GM18907 (cell line): ENCODE data around the gene CHAMP1.
"Not testable (repeated sequence)": the region's sequence is repeated elsewhere in the genome, so short reads cannot be mapped to it uniquely, and the experiment has no call there.

ENCODE experiments used
- ATAC-seq: cut with Tn5 transposase; IDR thresholded peaks from one replicate; pipeline ENCODE4 v1.9.1; 2021; ENCODE audit warnings: mild to moderate bottlenecking, moderate library complexity; ENCODE audit not compliant: unreplicated experiment

Gene CHAMP1

GRCh38 chr13:114333881-114334280 is 19.6 kb downstream of the CHAMP1 start:
- not testable (repeated sequence) for ATAC-seq

DNA sequence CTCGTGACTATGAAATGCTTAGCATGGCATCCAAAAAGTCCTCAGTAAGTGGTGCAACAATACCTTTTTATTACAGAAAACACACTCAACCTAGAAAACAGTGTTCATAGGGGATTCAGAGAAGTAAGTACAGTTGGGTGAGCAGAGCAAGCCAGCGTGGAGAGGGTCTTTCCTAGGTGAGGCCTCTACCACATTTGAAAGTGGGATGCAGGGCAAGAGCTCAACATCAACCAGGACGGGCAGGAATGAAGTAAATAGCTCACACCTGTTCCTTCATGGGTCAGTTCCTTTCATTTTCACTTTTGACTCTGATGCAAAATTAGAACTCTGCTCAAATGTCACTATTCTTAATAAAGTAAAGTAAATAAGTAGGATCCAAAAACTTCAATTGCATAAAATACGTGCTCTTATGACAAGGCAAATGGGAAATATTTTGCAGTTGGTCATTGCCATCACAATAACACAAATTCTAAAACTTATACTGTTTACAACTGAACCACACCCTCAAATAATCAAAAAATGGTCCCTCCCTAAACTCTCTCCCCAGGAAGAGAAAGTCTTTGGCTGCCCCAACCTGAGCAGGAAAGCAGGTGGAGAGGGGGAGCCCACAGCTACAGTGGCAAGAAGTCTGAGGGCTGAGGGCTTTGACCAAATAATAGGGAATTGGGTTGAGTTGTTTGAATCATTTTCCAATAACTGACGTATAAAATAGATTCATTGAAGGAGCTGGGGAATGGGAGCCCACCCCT is 20.2 kb downstream of the CHAMP1 start:
- ATAC-seq = no peak

- not testable (repeated sequence) for ATAC-seq
These were observed 22.2 kb downstream of the CHAMP1 start for GRCh38 chr13:114336457-114336856.

DNA sequence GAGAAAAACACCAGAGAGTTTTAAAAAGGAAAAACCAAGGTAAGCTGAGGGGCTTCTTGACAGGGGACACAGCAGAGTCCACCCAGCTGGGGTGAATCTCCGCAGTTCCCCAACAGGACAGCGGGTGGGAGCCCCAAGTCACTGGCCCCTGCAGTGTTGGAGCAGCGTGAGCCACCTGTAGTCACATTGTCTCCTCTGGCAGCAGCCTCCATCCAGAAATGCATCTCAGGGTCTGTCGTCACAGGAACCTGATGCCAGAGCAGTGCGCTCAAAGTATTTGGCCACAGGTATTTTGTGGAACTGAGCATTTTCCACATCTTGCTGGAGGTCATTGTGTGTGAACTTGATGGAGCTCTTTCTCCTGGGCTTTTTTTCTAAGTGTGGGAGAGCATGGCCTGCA is 24.7 kb downstream of the CHAMP1 start:
- no peak for ATAC-seq

DNA sequence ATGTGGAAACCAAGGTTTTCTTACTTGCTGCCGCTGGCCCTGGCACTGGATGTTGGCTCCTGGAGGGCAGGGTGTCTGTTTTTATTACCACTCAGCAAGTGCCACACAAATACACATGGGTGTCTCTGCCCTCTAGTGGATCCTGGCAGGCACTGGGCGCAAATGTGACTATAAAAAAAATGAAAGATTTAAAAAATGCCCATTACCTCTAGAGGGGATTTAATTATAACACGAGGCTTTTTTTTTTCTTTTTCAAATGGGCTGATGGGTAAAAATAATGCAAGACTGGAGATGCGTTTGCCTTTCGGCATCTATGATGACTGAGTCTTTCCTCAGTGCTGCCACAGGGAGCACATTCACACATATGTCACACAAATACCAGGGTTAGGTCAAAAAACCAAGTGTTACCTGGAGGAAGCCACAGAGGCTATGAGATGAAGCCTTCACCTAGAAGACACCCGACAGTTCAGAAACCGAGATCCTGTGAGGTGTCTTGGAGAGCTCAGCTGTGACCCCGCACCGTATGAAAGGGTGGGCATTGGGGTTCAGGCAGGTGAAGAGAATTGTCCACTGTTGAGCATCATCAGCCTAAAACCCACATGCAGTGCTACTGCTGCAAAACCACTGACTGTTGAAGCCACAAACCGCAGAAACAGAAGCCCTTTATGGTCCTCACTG is 25.7 kb downstream of the CHAMP1 start:
- no peak for ATAC-seq

DNA sequence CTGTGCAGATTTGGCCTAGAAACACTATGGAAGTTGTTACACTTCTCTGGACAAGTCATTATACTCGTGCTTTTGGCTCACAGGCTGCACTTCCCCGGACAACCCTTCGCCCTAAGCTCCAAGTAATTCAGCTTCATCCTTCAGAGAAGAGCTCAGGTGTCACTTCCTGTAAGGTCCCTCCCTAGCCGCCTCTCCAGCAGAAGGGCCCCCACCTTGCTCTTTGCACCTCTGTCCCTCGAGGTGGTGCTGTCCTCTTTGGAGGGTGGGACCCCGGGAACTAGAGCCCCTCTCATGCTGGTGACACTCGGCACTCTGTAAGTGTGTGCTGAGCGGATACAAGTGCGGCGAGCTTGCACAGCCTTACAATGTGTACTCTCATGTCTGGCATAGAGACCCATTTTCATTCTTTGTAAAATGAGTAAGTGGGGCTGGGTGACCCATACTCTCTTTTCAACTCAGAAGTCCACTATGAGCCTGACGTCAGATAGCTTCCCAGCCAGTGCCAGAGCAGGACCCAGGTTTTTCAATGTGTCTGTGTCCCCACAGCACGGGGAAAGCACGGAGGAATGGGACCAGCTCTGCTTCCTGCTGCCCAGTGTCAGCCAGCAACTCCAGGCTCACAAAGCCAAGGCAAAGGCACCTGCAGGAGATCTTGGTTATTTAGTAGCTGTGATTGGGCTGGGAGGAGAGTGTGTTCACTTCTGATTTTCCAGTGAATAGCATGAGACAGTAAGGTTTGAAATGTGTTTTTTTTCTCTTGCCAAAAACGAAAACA is 26.9 kb downstream of the CHAMP1 start:
- ATAC-seq = no peak

GRCh38 chr13:114347256-114347655 is 33.0 kb downstream of the CHAMP1 start:
- not testable (repeated sequence) for ATAC-seq

- ATAC-seq = not testable (repeated sequence)
These were observed 38.5 kb downstream of the CHAMP1 start for GRCh38 chr13:114352763-114353162.

GRCh38 chr13:114353382-114353781 is 39.1 kb downstream of the CHAMP1 start:
- ATAC-seq = not testable (repeated sequence)
